HepG2 (cell line): ENCODE results near the gene CDRT4. TPM values are rescaled to one million over a fixed set of nuclear protein-coding genes. Genes with fewer than 3 reads are reported as not detected.

Experiments used
- ATAC-seq: fragments of 200-7000 bp; cut with Tn5 transposase; 3 replicates; pipeline ENCODE4 v1.9.1; 2020; ENCODE audit warnings: mild to moderate bottlenecking, moderate library complexity
- BruUV-seq: library from RNA; stranded (reverse); fragments of 400-500 nt; replicated peaks from 2 replicates; lab custom pipeline; 2021; lab: Mats Ljungman, UMichigan
- CTCF ChIA-PET: fragments of 300-600 bp; formaldehyde crosslinking; extraction: SDS; loops from one replicate; lab custom pipeline; 2021; ENCODE audit warnings: low total read pairs, inconsistent platforms, low intra/inter-chr PET ratio; lab: Yijun Ruan, JAX
- POLR2A ChIA-PET: fragments of 350-600 bp; sonication (Branson Sonifier 250); formaldehyde crosslinking; loops from one replicate; lab custom pipeline; 2020; ENCODE audit warnings: antibody characterized with exemption, inconsistent platforms; lab: Yijun Ruan, JAX
- DNase-seq: peaks from one replicate; pipeline ENCODE4 v3.0.0-alpha.2; 2015; ENCODE audit warnings: low spot score
- FAIRE-seq: peaks from 3 replicates; lab custom pipeline; 2011; peaks lifted over from hg19 to GRCh38; lab: Jason Lieb, UNC
- H2AFZ ChIP-seq: one replicate; pipeline ENCODE4 v1.6.1; 2011; ENCODE audit warnings: low read length, inconsistent platforms
- H3K27ac ChIP-seq: fragments of 300-600 bp; 3 replicates; pipeline ENCODE4 v1.8.0; 2011; ENCODE audit warnings: mixed run types, mild to moderate bottlenecking, mixed read lengths, low read length, inconsistent platforms; ENCODE audit not compliant: insufficient read depth; ENCODE audit errors: extremely low read length
- H3K27me3 ChIP-seq, 2 experiments: fragments of 200-600 bp in 1 of 2; 2 replicates in 1 of 2; 3 replicates in 1 of 2; pipeline versions ENCODE4 v1.6.0 to v1.8.0; 2011; ENCODE audit warnings: low read length in 2 of 2, mild to moderate bottlenecking in 2 of 2, moderate library complexity in 2 of 2, inconsistent platforms in 1 of 2; ENCODE audit not compliant: insufficient read depth in 2 of 2, control insufficient read depth in 1 of 2
- H3K36me3 ChIP-seq, 2 experiments: fragments of 200-600 bp in 1 of 2; replicated peaks in 1 of 2; 2 replicates in 1 of 2; 3 replicates in 1 of 2; pipeline versions ENCODE4 v1.5.1 to v1.8.0; 2011; ENCODE audit warnings: low read length in 2 of 2, inconsistent platforms in 1 of 2; ENCODE audit not compliant: insufficient read depth in 2 of 2, control insufficient read depth in 1 of 2
- H3K4me1 ChIP-seq: 2 replicates; pipeline ENCODE4 v1.5.1; 2012; ENCODE audit warnings: low read length, inconsistent platforms; ENCODE audit not compliant: insufficient read depth
- H3K4me2 ChIP-seq: 2 replicates; pipeline ENCODE4 v1.6.0; 2011; ENCODE audit warnings: low read depth, low read length, inconsistent platforms
- H3K4me3 ChIP-seq, 3 experiments: fragments of 200-600 bp in 1 of 3; sonication (generic), shearing (Covaris generic) in 1 of 3; replicated peaks in 1 of 3; 2 replicates each; pipeline ENCODE4 v1.5.1; 2011 to 2016; ENCODE audit warnings: low read length in 3 of 3, inconsistent platforms in 2 of 3, low read depth in 2 of 3, mild to moderate bottlenecking in 2 of 3, control low read depth in 1 of 3, mixed read lengths in 1 of 3; ENCODE audit not compliant: insufficient read depth in 1 of 3
- H3K79me2 ChIP-seq: one replicate; pipeline ENCODE4 v1.6.1; 2011; ENCODE audit warnings: low read length, inconsistent platforms; ENCODE audit not compliant: insufficient read depth
- H3K9ac ChIP-seq: 2 replicates; pipeline ENCODE4 v1.6.0; 2011; ENCODE audit warnings: mild to moderate bottlenecking, low read depth, low read length, inconsistent platforms; ENCODE audit not compliant: insufficient read depth
- H3K9me3 ChIP-seq: 2 replicates; pipeline ENCODE4 v1.5.1; 2012; ENCODE audit warnings: mild to moderate bottlenecking, low read length
- H4K20me1 ChIP-seq: 2 replicates; pipeline ENCODE4 v1.6.0; 2011; ENCODE audit warnings: inconsistent platforms, mild to moderate bottlenecking, low read length, moderate library complexity; ENCODE audit not compliant: insufficient read depth
- CENPBD1 ChIP-seq: sonication (generic); formaldehyde crosslinking; IDR thresholded peaks from 2 replicates; pipeline ENCODE4 v1.8.0; 2022; ENCODE audit warnings: missing genetic modification reagents, low read depth, mild to moderate bottlenecking, borderline replicate concordance
- ERF ChIP-seq: IDR thresholded peaks from 2 replicates; pipeline ENCODE4 v1.6.1; 2018; ENCODE audit warnings: missing biosample characterization, missing genetic modification reagents
- POLR2G ChIP-seq: fragments of 200-400 bp; formaldehyde crosslinking; IDR thresholded peaks from 2 replicates; pipeline ENCODE4 v1.6.1; 2018; ENCODE audit warnings: mild to moderate bottlenecking, low read depth, low read length, moderate library complexity
- ZNF331 ChIP-seq: sonication (generic); formaldehyde crosslinking; IDR thresholded peaks from 2 replicates; pipeline ENCODE4 v1.4.0; 2020; ENCODE audit warnings: missing genetic modification reagents
- ZNF407 ChIP-seq: sonication (generic); formaldehyde crosslinking; IDR thresholded peaks from one replicate; pipeline ENCODE4 v1.5.1; 2020; ENCODE audit warnings: mild to moderate bottlenecking, missing genetic modification reagents; ENCODE audit errors: not compliant biosample characterization
- ZNF563 ChIP-seq: sonication (generic); formaldehyde crosslinking; IDR thresholded peaks from 2 replicates; pipeline ENCODE4 v1.8.0; 2022; ENCODE audit warnings: mild to moderate bottlenecking, moderate library complexity, missing genetic modification reagents
- ZNF614 ChIP-seq: IDR thresholded peaks from 2 replicates; pipeline ENCODE4 v1.6.1; 2018; ENCODE audit warnings: missing biosample characterization, missing genetic modification reagents, inconsistent platforms, borderline replicate concordance
- ZNF780A ChIP-seq: sonication (generic); formaldehyde crosslinking; IDR thresholded peaks from 2 replicates; pipeline ENCODE4 v1.8.0; 2022; ENCODE audit warnings: mild to moderate bottlenecking, missing genetic modification reagents, moderate library complexity
- ZNF788 ChIP-seq: sonication (generic); formaldehyde crosslinking; IDR thresholded peaks from 2 replicates; pipeline ENCODE4 v1.5.0; 2020; ENCODE audit warnings: mild to moderate bottlenecking, missing genetic modification reagents, borderline replicate concordance
- ZSCAN12 ChIP-seq: sonication (generic); formaldehyde crosslinking; IDR thresholded peaks from 2 replicates; pipeline ENCODE4 v1.9.0; 2021; ENCODE audit warnings: mild to moderate bottlenecking, missing genetic modification reagents
- WGBS: methylation state at CpG from one replicate; pipeline ENCODE4 v1.1.6; 2017; ENCODE audit warnings: low lambda C conversion rate; 5-methylcytosine and 5-hydroxymethylcytosine counted together
- in situ Hi-C: cut with HindIII; loops from 2 replicates; pipeline ENCODE4 v1.10.0; 2017; ENCODE audit warnings: low pct_unique_long_range_greater_than_20kb; ENCODE audit not compliant: extremely low pct_ligation_motif_present
- intact Hi-C: fragments of 100-400 bp; cut with micrococcal nuclease; formaldehyde crosslinking; loops from one replicate; pipeline ENCODE4 v1.10.0; 2022; ENCODE audit not compliant: unreplicated experiment
- polyA plus RNA-seq, 8 experiments: library from polyadenylated mRNA; depleted of rRNA in 3 of 8; stranded (reverse) in 7 of 8; unstranded in 1 of 8; fragments of >200 nt; fragmentation: Illumina TruSeq in 4 of 8; extraction: Trizol in 4 of 8; gene quantifications; 2 replicates each; pipeline versions ENCODE4 v1.2.1 to v1.2.3, GENCODE V29; 2011 to 2016; ENCODE audit warnings: low read depth in 4 of 8, missing spikeins in 1 of 8, mixed read lengths in 1 of 8; ENCODE audit not compliant: insufficient read depth in 1 of 8
- total RNA-seq, 5 experiments: library from RNA; depleted of rRNA; stranded (reverse); fragments of >200 nt; fragmentation: Illumina TruSeq; extraction: Trizol; gene quantifications; 2 replicates each; pipeline ENCODE4 v1.2.3, GENCODE V29; 2016; ENCODE audit warnings: low read depth in 1 of 5
- TF ChIP-seq, protein P1 (sequence below): sonication (generic); formaldehyde crosslinking; IDR thresholded peaks from 2 replicates; pipeline ENCODE4 v1.4.0; 2020; ENCODE audit warnings: missing genetic modification reagents, mild to moderate bottlenecking, borderline replicate concordance

CDRT4 gene
- total and polyA plus RNA-seq, 2 of the 13 experiments (the other 11 are each of a cell fraction or from before 2014, with no cell fraction given): 5.8 to 12.1 TPM

DNA sequence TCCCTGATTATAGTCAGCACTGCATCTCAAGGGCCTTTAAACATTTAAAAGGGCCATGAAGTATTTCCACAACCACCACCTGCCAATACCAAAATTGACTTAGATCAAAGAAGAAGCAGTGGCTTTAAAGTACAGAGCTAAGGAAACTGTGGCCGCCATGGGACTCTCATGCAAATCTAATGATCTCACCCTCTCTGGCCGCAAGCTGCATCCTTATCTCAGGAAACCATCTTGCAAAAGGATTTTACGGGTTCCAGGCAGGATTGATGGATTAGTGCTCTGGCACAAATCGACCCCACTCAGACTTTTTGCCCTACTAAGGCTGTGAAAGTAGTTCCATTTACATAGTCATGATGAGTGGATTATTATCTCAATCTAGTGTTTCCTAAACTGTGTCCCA is 22.6 kb downstream of the CDRT4 start:
- ATAC-seq (no peak), DNase-seq (no peak), FAIRE-seq (no peak)
- in situ Hi-C loops (no loop called here), intact Hi-C loops (loop anchor here (5.0 kb wide), 1 partner anchor 183 kb away; no protein-coding TSS in a partner anchor)
- H4K20me1 ChIP-seq: no peaks in the 10 kb centered on the region; the same call in 1 of the 2 replicates
- H3K79me2 ChIP-seq: no peaks in the 10 kb centered on the region
- no peak overlapping the region for H3K4me2 ChIP-seq
- ChIA-PET POLR2A (no interaction called here), CTCF (no interaction called here)
- no peak overlapping the region for H3K27ac ChIP-seq
- no peaks in the 10 kb centered on the region for H3K9me3 ChIP-seq
- no peak overlapping the region for H3K9ac ChIP-seq
- peaks cover 2 to 13% of the 10 kb centered on the region in 2 experiments; a peak in 3 of 5 replicates for H3K36me3 ChIP-seq
- no peaks in the 10 kb centered on the region for H3K4me1 ChIP-seq
- BruUV-seq: no TSS peak
- H2AFZ ChIP-seq: no peak overlapping the region
- no peaks in the 10 kb centered on the region for H3K27me3 ChIP-seq
- no peak overlapping the region for H3K4me3 ChIP-seq
- 92% methylated on average over 4 of the region's 4 CpGs for WGBS
- TF ChIP-seq ZNF563 (CRISPR knock-in tag) (no peak), ZNF331 (CRISPR knock-in tag) (no peak), POLR2G (no peak), ZNF780A (no peak), ZNF614 (no peak), CENPBD1 (CRISPR knock-in tag) (no peak), ZSCAN12 (no peak), ZNF788 (no peak), ZNF407 (CRISPR knock-in tag) (no peak), ERF (CRISPR knock-in tag) (no peak)
- TF ChIP-seq, protein P1, sequence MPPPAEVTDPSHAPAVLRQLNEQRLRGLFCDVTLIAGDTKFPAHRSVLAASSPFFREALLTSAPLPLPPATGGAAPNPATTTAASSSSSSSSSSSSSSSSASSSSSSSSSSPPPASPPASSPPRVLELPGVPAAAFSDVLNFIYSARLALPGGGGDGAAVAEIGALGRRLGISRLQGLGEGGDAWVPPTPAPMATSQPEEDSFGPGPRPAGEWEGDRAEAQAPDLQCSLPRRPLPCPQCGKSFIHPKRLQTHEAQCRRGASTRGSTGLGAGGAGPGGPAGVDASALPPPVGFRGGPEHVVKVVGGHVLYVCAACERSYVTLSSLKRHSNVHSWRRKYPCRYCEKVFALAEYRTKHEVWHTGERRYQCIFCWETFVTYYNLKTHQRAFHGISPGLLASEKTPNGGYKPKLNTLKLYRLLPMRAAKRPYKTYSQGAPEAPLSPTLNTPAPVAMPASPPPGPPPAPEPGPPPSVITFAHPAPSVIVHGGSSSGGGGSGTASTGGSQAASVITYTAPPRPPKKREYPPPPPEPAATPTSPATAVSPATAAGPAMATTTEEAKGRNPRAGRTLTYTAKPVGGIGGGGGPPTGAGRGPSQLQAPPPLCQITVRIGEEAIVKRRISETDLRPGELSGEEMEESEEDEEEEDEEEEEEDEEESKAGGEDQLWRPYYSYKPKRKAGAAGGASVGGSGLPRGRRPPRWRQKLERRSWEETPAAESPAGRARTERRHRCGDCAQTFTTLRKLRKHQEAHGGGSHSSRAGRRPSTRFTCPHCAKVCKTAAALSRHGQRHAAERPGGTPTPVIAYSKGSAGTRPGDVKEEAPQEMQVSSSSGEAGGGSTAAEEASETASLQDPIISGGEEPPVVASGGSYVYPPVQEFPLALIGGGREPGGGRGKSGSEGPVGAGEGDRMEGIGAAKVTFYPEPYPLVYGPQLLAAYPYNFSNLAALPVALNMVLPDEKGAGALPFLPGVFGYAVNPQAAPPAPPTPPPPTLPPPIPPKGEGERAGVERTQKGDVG: no peak
